K562 (cell line): ENCODE results near the gene ECSCR. TPM values are rescaled to one million over a fixed set of nuclear protein-coding genes. Genes with fewer than 3 reads are reported as not detected.

Source experiments
- ARID2 ChIP-seq: fragments of 450-650 bp; IDR thresholded peaks from 2 replicates; pipeline ENCODE4 v1.6.1; 2017; ENCODE audit warnings: antibody characterized with exemption, mild to moderate bottlenecking
- ATF7 ChIP-seq: fragments of 450-650 bp; IDR thresholded peaks from 2 replicates; pipeline ENCODE4 v1.7.1; 2014; ENCODE audit warnings: mild to moderate bottlenecking, moderate library complexity
- CTBP1 ChIP-seq: fragments of 450-650 bp; IDR thresholded peaks from 2 replicates; pipeline ENCODE4 v1.6.1; 2016; ENCODE audit warnings: borderline replicate concordance
- DIDO1 ChIP-seq: fragments of 450-650 bp; IDR thresholded peaks from 2 replicates; pipeline ENCODE4 v1.6.1; 2016; ENCODE audit warnings: low read depth, missing biosample characterization, missing genetic modification characterization
- DMBX1 ChIP-seq: fragments of 250-450 bp; sonication (Bioruptor Pico); IDR thresholded peaks from 2 replicates; pipeline ENCODE4 v1.8.0; 2022; ENCODE audit warnings: inconsistent platforms, mild to moderate bottlenecking, moderate library complexity, borderline replicate concordance
- EGR1 ChIP-seq: fragments of 450-650 bp; conservative IDR thresholded peaks from 2 replicates; pipeline ENCODE4 v1.6.1; 2017; ENCODE audit warnings: mild to moderate bottlenecking
- ETV1 ChIP-seq: fragments of 450-650 bp; conservative IDR thresholded peaks from 2 replicates; pipeline ENCODE4 v1.6.1; 2016; ENCODE audit warnings: missing genetic modification characterization, control low read depth, low read depth, missing compliant biosample characterization
- HNRNPH1 ChIP-seq: fragments of 200-400 bp; formaldehyde crosslinking; optimal IDR thresholded peaks from 2 replicates; pipeline ENCODE3; 2017; ENCODE audit warnings: low read depth, mild to moderate bottlenecking, low read length, moderate library complexity
- LARP7 ChIP-seq: fragments of 450-650 bp; IDR thresholded peaks from 2 replicates; pipeline ENCODE4 v1.6.1; 2016
- MAZ ChIP-seq, 2 experiments: fragments of 450-650 bp in 1 of 2; sonication (generic) in 1 of 2; formaldehyde crosslinking; IDR thresholded peaks in 1 of 2; conservative IDR thresholded peaks in 1 of 2; 2 replicates each; pipeline versions ENCODE4 v1.4.0 to v1.5.0; 2020; ENCODE audit warnings: mild to moderate bottlenecking in 1 of 2, missing genetic modification reagents in 1 of 2
- RCOR1 ChIP-seq, 2 experiments: IDR thresholded peaks; 2 replicates each; pipeline ENCODE4 v1.6.1; 2012; ENCODE audit warnings: low read depth in 2 of 2, low read length in 2 of 2, borderline replicate concordance in 1 of 2, improper control_type of control experiment in 1 of 2
- ZBTB7A ChIP-seq: IDR thresholded peaks from 2 replicates; pipeline ENCODE4 v1.6.1; 2011; ENCODE audit warnings: low read depth, mild to moderate bottlenecking, low read length, moderate library complexity, borderline replicate concordance; ENCODE audit not compliant: control insufficient read depth
- ZEB2 ChIP-seq: fragments of 450-650 bp; IDR thresholded peaks from 2 replicates; pipeline ENCODE4 v1.6.1; 2016
- ZNF263 ChIP-seq: sonication (generic); formaldehyde crosslinking; IDR thresholded peaks from 2 replicates; pipeline ENCODE4 v1.8.0; 2022; ENCODE audit warnings: mild to moderate bottlenecking, missing genetic modification reagents, borderline replicate concordance
- ZNF75A ChIP-seq: fragments of 450-650 bp; formaldehyde crosslinking; IDR thresholded peaks from 2 replicates; pipeline ENCODE4 v1.4.0; 2020; ENCODE audit warnings: mild to moderate bottlenecking
- ZNF785 ChIP-seq: fragments of 250-450 bp; sonication (Bioruptor Pico); IDR thresholded peaks from 2 replicates; pipeline ENCODE4 v1.4.0; 2020; ENCODE audit warnings: mild to moderate bottlenecking
- polyA plus RNA-seq, 8 experiments: library from polyadenylated mRNA; depleted of rRNA in 4 of 8; stranded (reverse) in 5 of 8; unstranded in 3 of 8; fragments of >200 nt; fragmentation: Nextera tagmentation in 2 of 8; fragmentation: Illumina TruSeq in 1 of 8; extraction: Ambion mirVana in 2 of 8; extraction: Trizol in 1 of 8; gene quantifications; 2 replicates each; pipeline versions ENCODE4 v1.2.1 to v1.2.3, GENCODE V29; 2011 to 2014; ENCODE audit warnings: inconsistent platforms in 1 of 8, missing spikeins in 1 of 8
- total RNA-seq, 7 experiments: library from RNA; depleted of rRNA in 6 of 7; stranded (reverse); fragments of >200 nt in 6 of 7; fragmentation: Illumina TruSeq in 2 of 7; extraction: Trizol in 2 of 7; gene quantifications; 2 replicates each; pipeline versions ENCODE4 v1.2.1 to v1.2.3, GENCODE V29; 2011 to 2021; ENCODE audit warnings: low replicate concordance in 1 of 7
- TF ChIP-seq, protein P1 (sequence below): conservative IDR thresholded peaks from 2 replicates; pipeline ENCODE4 v1.6.1; 2011; ENCODE audit warnings: low read depth, mild to moderate bottlenecking, low read length; ENCODE audit not compliant: control insufficient read depth
- TF ChIP-seq, protein P2 (sequence below): fragments of 450-650 bp; IDR thresholded peaks from 2 replicates; pipeline ENCODE4 v1.6.1; 2014; ENCODE audit warnings: low read depth, mild to moderate bottlenecking, moderate library complexity, borderline replicate concordance
- TF ChIP-seq, protein P3 (sequence below): fragments of 250-450 bp; sonication (Bioruptor Pico); IDR thresholded peaks from 2 replicates; pipeline ENCODE4 v1.4.0; 2020

Gene ECSCR
- total and polyA plus RNA-seq, 9 of the 15 experiments (the other 6 are each of a cell fraction or from before 2014, with no cell fraction given): 0.10 to 0.25 (median 0.13) TPM; not detected in 6

DNA sequence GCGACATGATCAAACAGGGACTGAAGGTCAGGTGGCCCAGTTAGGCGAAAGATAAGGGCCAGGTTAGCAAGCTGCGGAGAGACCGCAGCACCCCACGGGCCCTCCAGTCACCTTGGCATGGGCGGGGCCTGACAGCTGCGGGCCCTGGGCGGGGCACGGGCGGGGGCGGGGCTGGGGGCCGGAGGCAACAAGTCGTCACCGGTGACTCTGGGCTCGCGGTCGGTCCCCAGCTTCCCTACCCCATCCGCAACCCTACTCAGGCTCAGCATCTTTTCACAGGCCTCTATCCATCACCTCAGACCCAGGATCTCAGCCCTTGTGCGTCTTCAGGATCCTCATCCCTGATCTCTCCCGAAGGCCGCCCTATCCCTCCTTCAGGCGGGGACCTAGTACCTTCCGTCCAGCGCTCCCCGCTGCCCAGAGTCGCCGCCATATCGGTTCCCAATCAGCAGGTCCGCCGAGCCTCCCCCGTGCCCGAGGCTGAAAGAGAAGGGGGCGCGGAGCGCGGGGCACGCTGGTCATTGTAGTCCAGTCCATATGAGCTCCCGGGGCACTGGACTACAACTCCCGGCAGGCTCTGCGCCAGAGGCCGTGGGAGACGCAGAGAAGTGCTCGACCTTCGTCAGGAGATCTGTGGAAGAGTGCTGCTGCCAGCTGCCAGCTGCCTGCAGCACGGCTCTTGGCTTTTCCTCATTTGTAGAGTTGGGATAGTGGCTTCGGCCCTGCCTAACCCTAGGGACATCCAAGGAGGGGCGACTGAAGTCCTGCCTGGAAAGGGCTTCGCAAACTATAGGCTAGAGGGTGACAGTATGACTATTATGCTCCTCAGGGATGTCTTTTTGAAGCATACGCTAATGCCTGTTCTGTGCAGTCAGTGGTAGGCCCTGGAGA is 23.3 kb downstream of the ECSCR start, which contains the start of gene DNAJC18 (continued):
- TF ChIP-seq ARID2 (no peak), DIDO1 (tag) (peak; percentile 74; the same call in 1 of the 2 replicates), DMBX1 (CRISPR knock-in tag) (no peak), ZNF75A (peak; percentile 46; the same call in 1 of the 2 replicates), CTBP1 (peak; percentile 100), ZNF263 (no peak), RCOR1 (IDR thresholded peaks at IDR 0.05; ENCODE audit: borderline replicate concordance in 1 of 2, low read depth in 2 of 2, low read length in 2 of 2) (peak; percentile 59 to 80; a peak in 2 of 4 replicates), HNRNPH1 (no peak), ATF7 (peak; percentile 79), ZEB2 (peak; percentile 57; the same call in 1 of the 2 replicates), LARP7 (0 out of 2 replicates have a peak, but pooled peaks have one; percentile 21), MAZ (CRISPR knock-in tag; conservative IDR thresholded peaks at IDR 0.05 in 1 of 2, IDR thresholded peaks at IDR 0.05 in 1 of 2) (peak; percentile 83 to 89), ZNF785 (no peak), ETV1 (tag) (no peak), ZBTB7A (peak; percentile 76), EGR1 (peak; percentile 89)
- TF ChIP-seq, protein P1, sequence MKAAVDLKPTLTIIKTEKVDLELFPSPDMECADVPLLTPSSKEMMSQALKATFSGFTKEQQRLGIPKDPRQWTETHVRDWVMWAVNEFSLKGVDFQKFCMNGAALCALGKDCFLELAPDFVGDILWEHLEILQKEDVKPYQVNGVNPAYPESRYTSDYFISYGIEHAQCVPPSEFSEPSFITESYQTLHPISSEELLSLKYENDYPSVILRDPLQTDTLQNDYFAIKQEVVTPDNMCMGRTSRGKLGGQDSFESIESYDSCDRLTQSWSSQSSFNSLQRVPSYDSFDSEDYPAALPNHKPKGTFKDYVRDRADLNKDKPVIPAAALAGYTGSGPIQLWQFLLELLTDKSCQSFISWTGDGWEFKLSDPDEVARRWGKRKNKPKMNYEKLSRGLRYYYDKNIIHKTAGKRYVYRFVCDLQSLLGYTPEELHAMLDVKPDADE: peak; percentile 90
- TF ChIP-seq, protein P2, sequence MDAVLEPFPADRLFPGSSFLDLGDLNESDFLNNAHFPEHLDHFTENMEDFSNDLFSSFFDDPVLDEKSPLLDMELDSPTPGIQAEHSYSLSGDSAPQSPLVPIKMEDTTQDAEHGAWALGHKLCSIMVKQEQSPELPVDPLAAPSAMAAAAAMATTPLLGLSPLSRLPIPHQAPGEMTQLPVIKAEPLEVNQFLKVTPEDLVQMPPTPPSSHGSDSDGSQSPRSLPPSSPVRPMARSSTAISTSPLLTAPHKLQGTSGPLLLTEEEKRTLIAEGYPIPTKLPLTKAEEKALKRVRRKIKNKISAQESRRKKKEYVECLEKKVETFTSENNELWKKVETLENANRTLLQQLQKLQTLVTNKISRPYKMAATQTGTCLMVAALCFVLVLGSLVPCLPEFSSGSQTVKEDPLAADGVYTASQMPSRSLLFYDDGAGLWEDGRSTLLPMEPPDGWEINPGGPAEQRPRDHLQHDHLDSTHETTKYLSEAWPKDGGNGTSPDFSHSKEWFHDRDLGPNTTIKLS: peak; percentile 71; the same call in 1 of the 2 replicates
- TF ChIP-seq, protein P3, sequence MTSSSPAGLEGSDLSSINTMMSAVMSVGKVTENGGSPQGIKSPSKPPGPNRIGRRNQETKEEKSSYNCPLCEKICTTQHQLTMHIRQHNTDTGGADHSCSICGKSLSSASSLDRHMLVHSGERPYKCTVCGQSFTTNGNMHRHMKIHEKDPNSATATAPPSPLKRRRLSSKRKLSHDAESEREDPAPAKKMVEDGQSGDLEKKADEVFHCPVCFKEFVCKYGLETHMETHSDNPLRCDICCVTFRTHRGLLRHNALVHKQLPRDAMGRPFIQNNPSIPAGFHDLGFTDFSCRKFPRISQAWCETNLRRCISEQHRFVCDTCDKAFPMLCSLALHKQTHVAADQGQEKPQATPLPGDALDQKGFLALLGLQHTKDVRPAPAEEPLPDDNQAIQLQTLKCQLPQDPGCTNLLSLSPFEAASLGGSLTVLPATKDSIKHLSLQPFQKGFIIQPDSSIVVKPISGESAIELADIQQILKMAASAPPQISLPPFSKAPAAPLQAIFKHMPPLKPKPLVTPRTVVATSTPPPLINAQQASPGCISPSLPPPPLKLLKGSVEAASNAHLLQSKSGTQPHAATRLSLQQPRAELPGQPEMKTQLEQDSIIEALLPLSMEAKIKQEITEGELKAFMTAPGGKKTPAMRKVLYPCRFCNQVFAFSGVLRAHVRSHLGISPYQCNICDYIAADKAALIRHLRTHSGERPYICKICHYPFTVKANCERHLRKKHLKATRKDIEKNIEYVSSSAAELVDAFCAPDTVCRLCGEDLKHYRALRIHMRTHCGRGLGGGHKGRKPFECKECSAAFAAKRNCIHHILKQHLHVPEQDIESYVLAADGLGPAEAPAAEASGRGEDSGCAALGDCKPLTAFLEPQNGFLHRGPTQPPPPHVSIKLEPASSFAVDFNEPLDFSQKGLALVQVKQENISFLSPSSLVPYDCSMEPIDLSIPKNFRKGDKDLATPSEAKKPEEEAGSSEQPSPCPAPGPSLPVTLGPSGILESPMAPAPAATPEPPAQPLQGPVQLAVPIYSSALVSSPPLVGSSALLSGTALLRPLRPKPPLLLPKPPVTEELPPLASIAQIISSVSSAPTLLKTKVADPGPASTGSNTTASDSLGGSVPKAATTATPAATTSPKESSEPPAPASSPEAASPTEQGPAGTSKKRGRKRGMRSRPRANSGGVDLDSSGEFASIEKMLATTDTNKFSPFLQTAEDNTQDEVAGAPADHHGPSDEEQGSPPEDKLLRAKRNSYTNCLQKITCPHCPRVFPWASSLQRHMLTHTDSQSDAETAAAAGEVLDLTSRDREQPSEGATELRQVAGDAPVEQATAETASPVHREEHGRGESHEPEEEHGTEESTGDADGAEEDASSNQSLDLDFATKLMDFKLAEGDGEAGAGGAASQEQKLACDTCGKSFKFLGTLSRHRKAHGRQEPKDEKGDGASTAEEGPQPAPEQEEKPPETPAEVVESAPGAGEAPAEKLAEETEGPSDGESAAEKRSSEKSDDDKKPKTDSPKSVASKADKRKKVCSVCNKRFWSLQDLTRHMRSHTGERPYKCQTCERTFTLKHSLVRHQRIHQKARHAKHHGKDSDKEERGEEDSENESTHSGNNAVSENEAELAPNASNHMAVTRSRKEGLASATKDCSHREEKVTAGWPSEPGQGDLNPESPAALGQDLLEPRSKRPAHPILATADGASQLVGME (CRISPR knock-in tag): peak; percentile 97
